Hematopoietic multipotent progenitor cell treated with erythropoietin and hydrocortisone succinate and interleukin-3 and kit ligand, for 17 days (in vitro differentiated cells): ENCODE results near the gene SLC22A4.

Experiments used
- DNase-seq: peaks from one replicate; pipeline ENCODE4 v3.0.0-alpha.2; 2015; ENCODE audit warnings: low spot score

Gene SLC22A4

GRCh38 chr5:132300577-132301343, 6.6 kb downstream of the SLC22A4 start:
- peak; percentile 79 for DNase-seq

DNA sequence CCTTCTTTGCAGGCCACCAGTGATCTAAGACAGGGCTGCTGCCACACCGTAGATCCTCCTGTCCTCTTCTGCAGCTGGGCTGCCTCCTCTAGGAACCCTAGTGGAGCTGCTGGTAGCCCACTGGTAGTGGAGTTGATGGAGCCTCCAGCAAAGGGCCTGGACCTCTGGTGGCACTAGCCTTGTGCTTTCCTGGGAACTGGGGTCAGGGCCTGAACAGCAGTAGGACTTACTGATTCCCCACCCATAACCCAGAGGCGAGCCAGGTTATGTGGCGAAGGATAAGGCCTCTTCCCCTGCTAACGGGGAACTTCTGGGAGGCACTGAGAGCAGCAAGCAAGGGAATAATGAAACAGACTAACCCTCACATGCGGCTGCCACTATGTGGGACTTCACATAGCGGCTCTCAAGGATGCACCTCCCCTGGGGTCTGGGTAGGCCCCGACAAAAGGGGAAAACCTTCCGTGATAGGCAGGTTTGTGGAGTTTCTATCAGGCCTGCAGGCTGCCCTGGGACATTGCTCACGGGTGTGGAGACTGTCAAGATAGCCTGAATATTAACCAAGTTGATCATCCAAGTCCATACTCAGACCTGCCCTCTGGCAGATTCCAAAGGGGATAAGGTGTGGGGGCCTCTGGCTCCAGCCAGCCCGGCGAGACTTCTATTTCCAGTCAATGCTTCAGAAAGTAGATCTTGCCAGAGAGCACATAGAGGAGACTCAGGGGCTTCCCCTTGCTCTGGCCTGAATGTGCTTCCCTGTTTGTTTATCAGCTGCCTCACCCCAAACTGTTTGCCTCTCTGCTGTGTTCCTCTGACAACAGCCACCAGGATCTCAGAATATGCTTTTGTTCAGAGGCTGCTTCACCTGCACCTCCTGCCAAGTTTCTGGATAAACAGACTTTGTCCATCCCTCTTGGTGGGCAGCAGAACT, 7.4 kb downstream of the SLC22A4 start:
- peak; percentile 63 for DNase-seq

GRCh38 chr5:132302413-132302812, 8.2 kb downstream of the SLC22A4 start:
- DNase-seq = no peak

DNA sequence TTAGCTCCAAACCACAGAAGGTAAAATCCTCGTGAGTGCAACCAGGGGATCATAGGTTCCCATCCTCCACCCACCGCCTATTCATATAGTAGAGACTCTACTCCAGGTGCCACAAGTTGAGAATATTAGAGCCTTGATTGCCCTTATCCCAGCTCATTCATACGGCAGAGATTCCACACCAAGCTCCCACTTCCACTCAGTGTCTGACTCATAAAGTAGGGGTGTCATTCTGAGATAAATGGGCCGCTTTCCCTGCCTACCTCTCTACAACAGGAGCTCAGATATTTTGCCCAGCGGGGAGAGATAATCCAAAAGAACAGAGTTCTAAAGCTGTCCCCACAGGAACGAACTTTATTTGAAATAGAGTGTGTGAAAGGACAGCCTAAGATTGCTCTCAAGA, 9.4 kb downstream of the SLC22A4 start:
- no peak for DNase-seq

DNA sequence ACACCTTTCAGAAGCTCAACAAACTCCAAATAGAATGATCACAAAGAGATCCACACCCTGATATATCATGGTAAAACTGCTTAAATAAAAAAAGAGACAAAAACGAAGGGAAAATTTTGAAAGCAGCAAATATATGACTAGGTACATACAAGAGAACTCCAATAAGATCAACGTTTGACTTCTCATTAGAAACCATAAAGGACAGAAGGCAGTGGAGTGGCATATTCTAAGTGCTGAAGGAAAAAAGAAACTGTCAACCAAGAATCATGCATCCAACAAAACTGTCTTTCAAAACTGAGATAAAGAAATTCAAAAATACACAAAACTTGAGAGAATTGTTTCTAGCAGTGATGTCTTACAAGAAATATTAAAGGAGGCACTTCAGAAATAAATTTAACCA, 11.2 kb downstream of the SLC22A4 start:
- no peak for DNase-seq

- DNase-seq = no peak
These were observed 14.5 kb downstream of the SLC22A4 start for GRCh38 chr5:132308701-132309100.

DNA sequence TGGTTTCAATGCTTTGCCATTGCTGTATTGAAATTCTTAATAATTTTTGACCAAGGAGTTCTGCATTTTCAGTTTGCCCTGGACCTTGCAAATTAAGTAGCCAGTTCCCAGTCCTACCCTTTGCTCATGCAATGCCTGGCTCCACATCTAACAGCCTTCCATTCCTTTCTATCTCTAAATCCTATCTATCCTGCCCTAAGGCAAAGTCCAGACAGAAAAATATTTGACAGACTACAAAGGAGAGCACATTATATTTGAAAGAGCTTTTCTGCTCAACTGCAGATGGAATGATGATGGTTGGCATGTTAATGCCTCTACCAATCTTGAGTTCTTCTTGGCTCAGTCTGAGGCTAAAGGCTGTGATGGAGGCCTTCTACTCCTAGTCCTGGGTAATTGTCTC, 15.5 kb downstream of the SLC22A4 start:
- no peak for DNase-seq

DNA sequence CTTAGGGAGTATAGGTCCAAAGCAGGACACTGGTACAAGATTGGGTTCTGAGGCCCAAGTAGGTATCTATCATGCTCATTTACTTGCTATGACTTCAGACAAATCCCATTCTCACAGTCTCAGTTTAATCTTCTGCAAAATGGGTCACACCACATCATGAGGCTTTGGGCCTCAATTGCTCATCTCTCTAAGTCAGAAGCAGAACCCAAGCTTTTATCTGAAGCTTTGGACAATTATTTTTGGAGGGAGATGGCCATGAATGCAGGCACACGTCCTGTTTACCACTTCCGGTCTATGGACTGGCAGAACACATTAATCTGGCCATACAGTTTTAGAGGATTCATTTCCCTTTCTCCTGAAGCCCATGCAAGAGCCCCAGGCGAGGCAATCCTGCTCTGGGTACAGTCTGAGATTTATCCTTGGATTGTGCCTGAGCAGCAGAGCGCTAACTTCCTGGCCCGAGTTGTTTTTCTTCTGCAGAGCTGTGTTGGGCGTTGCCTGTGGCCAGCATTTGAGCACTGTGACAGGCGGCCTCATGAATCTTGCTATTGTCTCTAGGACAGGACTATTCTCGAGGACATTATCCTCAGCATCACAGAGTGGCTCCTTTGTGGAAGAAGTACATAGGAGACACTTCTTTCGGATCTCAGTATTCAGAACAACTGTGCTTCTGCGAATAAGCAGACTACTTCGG, 16.1 kb downstream of the SLC22A4 start:
- DNase-seq = no peak

- DNase-seq = no peak
These were observed 19.2 kb downstream of the SLC22A4 start for GRCh38 chr5:132313366-132313765.

- DNase-seq = peak; percentile 76
These were observed 19.8 kb downstream of the SLC22A4 start for GRCh38 chr5:132313961-132314432.

- peak; percentile 78 for DNase-seq
These were observed 21.4 kb downstream of the SLC22A4 start for GRCh38 chr5:132315529-132316067.

DNA sequence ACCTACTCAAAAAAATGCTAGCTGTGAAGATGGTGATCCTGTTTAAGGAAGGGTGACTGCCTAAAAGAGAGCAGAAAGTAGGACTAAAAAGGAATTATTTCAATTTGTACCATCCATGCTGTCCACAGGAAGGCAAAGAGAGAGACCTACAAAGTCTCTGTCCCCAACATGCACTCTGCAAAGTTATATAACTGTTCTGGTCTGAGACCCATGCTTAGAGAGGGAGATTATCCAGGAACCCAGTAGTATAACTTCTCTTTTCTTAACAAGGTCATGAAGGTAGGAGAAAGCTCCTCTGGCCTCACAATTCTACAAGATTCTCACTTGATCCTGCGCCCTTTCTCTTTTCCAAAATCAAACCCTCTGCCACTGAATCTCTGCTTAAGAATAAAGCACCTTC, 25.8 kb downstream of the SLC22A4 start:
- DNase-seq = no peak

- DNase-seq = no peak
These were observed 27.0 kb downstream of the SLC22A4 start for GRCh38 chr5:132321109-132321721.

GRCh38 chr5:132322266-132322665, 28.1 kb downstream of the SLC22A4 start:
- no peak for DNase-seq

GRCh38 chr5:132323202-132323601, 29.0 kb downstream of the SLC22A4 start:
- DNase-seq = no peak

DNA sequence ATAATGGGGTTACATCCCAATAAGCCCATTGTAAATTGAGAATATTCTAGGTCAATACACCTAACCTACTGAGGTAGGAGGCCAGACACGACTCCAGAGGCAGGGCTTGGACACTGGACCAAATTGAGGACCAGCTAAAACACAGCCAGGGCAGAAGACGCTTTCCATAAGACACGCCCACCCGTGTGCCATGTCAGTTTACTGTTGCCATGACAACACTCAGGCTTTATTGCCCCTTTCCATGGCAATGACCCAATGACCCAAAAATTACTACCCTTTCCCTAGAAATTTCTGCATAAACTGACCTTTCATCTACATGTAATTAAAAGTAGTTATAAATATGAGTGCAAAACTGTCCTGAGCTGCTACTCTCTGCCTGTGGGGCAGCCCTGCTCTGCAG, 31.5 kb downstream of the SLC22A4 start:
- no peak for DNase-seq

- DNase-seq = peak; percentile 49
These were observed 33.2 kb downstream of the SLC22A4 start for GRCh38 chr5:132327252-132327955.

GRCh38 chr5:132334812-132335211, 40.6 kb downstream of the SLC22A4 start:
- no peak for DNase-seq

GRCh38 chr5:132335402-132335801, 41.2 kb downstream of the SLC22A4 start:
- DNase-seq = no peak

DNA sequence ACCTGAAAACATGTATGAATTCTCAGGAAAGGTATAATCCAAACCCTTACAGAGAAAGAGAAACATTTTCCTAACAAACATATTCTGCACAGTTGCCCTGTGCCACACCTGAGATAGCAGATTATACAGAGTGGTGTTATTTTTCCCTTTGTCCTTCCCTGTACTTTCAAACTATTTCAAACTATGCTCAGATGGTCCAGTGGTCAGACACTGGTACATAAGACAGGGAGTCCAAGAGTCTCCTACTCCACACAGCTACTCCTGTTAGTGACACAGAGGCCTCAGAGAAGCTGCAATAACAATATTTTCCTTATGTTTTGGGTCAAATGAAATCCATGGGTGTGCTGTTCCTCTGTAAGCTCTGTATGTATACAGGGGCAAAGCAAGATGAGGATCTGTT, 45.3 kb downstream of the SLC22A4 start:
- no peak for DNase-seq
